ENCODE data around the gene USH2A.

GRCh38 chr1:216387782-216388181 lies 35.5 kb downstream of the USH2A start:
- no peak for TF ChIP-seq POLR2A (IDR thresholded peaks at IDR 0.05)
- TF ChIP-seq CTCF (IDR thresholded peaks at IDR 0.05): no peak
